RWPE2 (cell line): ENCODE measurements around the gene CCR7.

Experiments used
- ATAC-seq: fragments of 200-7000 bp; cut with Tn5 transposase; 3 replicates; pipeline ENCODE4 v1.9.1; 2021; ENCODE audit warnings: low read depth
- DNase-seq: peaks from one replicate; pipeline ENCODE4 v3.0.0-alpha.2; 2020; ENCODE audit warnings: low spot score
- H3K27ac ChIP-seq: fragments of 450-650 bp; 2 replicates; pipeline ENCODE4 v1.5.1; 2017; ENCODE audit warnings: mild to moderate bottlenecking; ENCODE audit not compliant: poor library complexity, severe bottlenecking
- H3K27me3 ChIP-seq: fragments of 250-450 bp; sonication (Bioruptor Pico); 2 replicates; pipeline ENCODE4 v1.5.1; 2021; ENCODE audit warnings: mild to moderate bottlenecking, moderate library complexity; ENCODE audit not compliant: insufficient read depth, poor library complexity, severe bottlenecking
- H3K36me3 ChIP-seq: fragments of 250-450 bp; sonication (Bioruptor Pico); 2 replicates; pipeline ENCODE4 v1.5.1; 2020; ENCODE audit warnings: low read depth, mild to moderate bottlenecking, moderate library complexity
- H3K4me1 ChIP-seq: fragments of 250-450 bp; sonication (Bioruptor Pico); 2 replicates; pipeline ENCODE4 v1.5.1; 2021; ENCODE audit warnings: mild to moderate bottlenecking, moderate library complexity; ENCODE audit not compliant: insufficient read depth, poor library complexity, severe bottlenecking
- H3K4me3 ChIP-seq: fragments of 250-450 bp; sonication (Bioruptor Pico); 2 replicates; pipeline ENCODE4 v1.5.1; 2021; ENCODE audit warnings: mild to moderate bottlenecking, moderate library complexity; ENCODE audit not compliant: severe bottlenecking
- H3K9me3 ChIP-seq: fragments of 250-450 bp; sonication (Bioruptor Pico); 2 replicates; pipeline ENCODE4 v1.5.1; 2021; ENCODE audit warnings: mild to moderate bottlenecking, moderate library complexity; ENCODE audit not compliant: severe bottlenecking
- TF ChIP-seq, protein P1 (sequence below): fragments of 450-650 bp; IDR thresholded peaks from one replicate; pipeline ENCODE4 v1.5.1; 2017; ENCODE audit warnings: mild to moderate bottlenecking, moderate library complexity; ENCODE audit not compliant: poor library complexity, severe bottlenecking

CCR7 gene

DNA sequence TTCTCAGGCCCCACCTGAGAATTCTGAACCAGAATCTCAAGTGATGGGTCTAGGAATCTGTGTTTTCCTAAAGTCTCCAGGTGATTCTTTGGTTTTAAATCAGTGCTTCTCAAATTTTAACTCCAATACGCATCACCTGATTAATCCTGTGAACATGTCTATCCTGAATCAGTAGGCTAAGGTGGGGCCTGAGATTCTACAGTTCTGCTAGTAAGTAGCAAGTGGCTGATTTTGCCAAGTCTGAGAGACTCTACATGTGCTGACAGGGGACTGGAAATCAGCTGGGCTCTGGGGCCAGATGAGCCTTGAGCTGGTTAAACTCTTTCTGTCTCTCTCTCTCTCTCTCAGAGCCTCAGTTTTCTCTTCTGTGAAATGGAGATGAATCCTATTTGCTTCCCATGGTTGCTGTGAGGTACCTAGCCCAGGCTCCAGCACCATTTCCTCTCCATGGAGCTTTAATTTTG is 9.0 kb downstream of the CCR7 start:
- H3K36me3 ChIP-seq, result no peaks in the 10 kb centered on the region
- H3K9me3 ChIP-seq, result no peaks in the 10 kb centered on the region
- peaks cover 7% of the 10 kb centered on the region for H3K4me1 ChIP-seq
- TF ChIP-seq, protein P1, sequence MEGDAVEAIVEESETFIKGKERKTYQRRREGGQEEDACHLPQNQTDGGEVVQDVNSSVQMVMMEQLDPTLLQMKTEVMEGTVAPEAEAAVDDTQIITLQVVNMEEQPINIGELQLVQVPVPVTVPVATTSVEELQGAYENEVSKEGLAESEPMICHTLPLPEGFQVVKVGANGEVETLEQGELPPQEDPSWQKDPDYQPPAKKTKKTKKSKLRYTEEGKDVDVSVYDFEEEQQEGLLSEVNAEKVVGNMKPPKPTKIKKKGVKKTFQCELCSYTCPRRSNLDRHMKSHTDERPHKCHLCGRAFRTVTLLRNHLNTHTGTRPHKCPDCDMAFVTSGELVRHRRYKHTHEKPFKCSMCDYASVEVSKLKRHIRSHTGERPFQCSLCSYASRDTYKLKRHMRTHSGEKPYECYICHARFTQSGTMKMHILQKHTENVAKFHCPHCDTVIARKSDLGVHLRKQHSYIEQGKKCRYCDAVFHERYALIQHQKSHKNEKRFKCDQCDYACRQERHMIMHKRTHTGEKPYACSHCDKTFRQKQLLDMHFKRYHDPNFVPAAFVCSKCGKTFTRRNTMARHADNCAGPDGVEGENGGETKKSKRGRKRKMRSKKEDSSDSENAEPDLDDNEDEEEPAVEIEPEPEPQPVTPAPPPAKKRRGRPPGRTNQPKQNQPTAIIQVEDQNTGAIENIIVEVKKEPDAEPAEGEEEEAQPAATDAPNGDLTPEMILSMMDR, result no peak
- no peak overlapping the region for H3K4me3 ChIP-seq
- ATAC-seq (no peak), DNase-seq (no peak)
- H3K27me3 ChIP-seq, result no peaks in the 10 kb centered on the region
- H3K27ac ChIP-seq, result no peak overlapping the region

DNA sequence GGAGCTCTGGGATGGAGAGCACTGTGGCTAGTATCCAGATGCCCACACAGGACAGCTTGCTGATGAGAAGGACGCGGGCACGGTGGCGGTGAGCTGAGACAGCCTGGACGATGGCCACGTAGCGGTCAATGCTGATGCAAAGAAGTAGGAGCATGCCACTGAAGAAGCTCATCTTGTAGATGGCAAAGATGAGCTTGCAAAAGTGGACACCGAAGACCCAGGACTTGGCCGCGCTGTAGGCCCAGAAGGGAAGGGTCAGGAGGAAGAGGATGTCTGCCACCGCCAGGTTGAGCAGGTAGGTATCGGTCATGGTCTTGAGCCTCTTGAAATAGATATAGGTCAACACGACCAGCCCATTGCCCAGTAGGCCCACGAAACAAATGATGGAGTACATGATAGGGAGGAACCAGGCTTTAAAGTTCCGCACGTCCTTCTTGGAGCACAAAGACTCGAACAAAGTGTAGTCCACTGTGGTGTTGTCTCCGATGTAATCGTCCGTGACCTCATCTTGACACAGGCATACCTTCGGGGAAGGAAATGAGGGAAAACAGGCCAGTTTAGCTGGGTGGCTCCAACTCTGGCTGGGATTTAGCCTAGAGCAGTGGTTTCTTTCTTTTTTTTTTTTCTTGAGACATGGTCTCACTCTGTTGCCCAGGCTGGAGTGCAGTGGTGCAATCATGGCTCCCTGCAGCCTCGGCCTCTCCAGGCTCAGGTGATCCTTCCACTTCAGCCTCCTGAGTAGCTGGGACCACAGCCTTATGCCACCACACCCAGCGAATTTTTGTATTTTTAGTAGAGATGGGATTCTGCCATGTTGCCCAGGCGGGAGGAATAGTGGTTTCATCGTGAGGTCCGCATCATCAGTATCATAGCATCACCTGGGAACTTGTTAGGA is 9.7 kb downstream of the CCR7 start:
- ATAC-seq (no peak), DNase-seq (no peak)
- peaks cover 8% of the 10 kb centered on the region for H3K4me1 ChIP-seq
- TF ChIP-seq, protein P1, result no peak
- no peak overlapping the region for H3K27ac ChIP-seq
- H3K36me3 ChIP-seq, result no peaks in the 10 kb centered on the region
- H3K27me3 ChIP-seq, result no peaks in the 10 kb centered on the region
- H3K9me3 ChIP-seq, result no peaks in the 10 kb centered on the region
- H3K4me3 ChIP-seq, result no peak overlapping the region

DNA sequence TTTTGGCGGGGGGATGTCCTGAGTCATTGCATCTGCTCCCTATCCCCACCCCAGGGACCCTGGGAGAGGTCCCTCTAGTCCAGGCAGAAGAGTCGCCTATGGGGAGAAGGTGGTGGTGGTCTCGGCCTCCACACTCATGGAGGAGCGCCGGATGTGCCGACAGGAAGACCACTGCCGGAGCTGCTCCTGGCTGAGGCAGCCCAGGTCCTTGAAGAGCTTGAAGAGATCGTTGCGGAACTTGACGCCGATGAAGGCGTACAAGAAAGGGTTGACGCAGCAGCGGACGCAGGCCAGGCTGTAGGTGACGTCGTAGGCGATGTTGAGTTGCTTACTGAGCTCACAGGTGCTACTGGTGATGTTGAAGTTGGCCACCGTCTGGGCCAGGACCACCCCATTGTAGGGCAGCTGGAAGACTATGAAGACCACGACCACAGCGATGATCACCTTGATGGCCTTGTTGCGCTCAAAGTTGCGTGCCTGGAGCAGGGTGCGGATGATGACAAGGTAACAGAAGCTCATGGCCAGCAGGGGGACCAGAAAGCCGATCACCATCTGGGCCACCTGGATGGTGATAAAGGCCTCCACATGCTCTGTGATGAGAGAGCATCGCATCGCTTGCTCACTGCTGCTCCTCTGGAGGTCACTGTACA is 10.5 kb downstream of the CCR7 start:
- H3K27ac ChIP-seq, result no peak overlapping the region
- no peak for ATAC-seq
- TF ChIP-seq, protein P1, result no peak
- no peaks in the 10 kb centered on the region for H3K9me3 ChIP-seq
- H3K4me1 ChIP-seq, result peaks cover 6% of the 10 kb centered on the region
- H3K36me3 ChIP-seq, result no peaks in the 10 kb centered on the region
- no peak overlapping the region for H3K4me3 ChIP-seq
- no peaks in the 10 kb centered on the region for H3K27me3 ChIP-seq
- no peak for DNase-seq

DNA sequence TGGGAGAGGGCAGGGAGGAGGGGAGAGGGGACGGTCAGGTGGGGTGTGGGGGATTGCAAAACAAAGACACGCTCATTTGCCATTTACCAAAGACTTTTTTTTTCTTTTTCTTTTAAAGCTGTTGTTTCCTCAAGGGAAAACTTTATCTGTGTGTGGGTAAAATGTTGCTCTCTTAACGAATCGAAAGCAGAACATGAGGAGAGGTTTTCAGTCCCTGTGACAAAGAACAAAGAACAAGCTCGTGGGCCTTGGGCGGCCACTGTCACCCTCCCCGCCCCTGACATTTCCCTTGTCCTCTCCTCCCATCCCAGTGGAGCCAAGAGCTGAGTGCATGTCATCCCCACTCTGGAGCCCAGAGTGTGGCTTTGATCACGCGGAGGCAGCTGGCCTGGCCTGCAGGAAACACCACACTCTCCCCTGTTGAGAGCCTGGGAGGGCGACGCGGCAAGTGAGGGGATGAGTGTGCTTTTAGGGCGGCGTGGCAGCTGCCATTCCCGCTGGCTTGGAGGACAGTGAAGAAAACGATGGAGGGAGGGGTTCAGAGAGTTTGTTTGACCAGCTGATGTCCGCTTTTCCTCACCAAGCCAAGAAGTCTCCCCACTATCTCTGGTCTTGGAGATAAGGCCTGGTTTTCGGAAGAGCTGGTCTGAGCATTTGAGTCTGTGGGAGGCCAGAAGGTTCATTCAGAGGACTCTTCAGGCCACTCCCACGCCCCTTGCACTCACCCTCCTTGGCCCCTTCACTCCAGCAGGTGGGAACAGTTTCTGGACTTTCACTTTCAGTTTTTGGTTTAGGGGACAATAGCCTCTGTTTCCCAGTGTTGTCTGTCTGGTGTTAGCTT is 11.4 kb downstream of the CCR7 start:
- peaks cover 12% of the 10 kb centered on the region for H3K4me1 ChIP-seq
- no peaks in the 10 kb centered on the region for H3K9me3 ChIP-seq
- no peaks in the 10 kb centered on the region for H3K27me3 ChIP-seq
- H3K36me3 ChIP-seq, result no peaks in the 10 kb centered on the region
- H3K4me3 ChIP-seq, result no peak overlapping the region
- no peak overlapping the region for H3K27ac ChIP-seq
- no peak for ATAC-seq
- TF ChIP-seq, protein P1, result no peak
- peak; percentile 30 for DNase-seq
